ENCODE measurements around the gene STT3A.

STT3A gene

GRCh38 chr11:125670172-125670571, 77.5 kb downstream of the STT3A start:
- DNase-seq = no peak

GRCh38 chr11:125671561-125671960, 78.9 kb downstream of the STT3A start:
- DNase-seq = no peak
